Cerebellar nuclear complex (tissue), 1 donor: ENCODE results near the gene GJB4.

Experiments used
- DNase-seq, 2 experiments: peaks; one replicate each; lab custom pipeline; 2025; lab: John Stamatoyannopoulos, UW

The GJB4 gene

DNA sequence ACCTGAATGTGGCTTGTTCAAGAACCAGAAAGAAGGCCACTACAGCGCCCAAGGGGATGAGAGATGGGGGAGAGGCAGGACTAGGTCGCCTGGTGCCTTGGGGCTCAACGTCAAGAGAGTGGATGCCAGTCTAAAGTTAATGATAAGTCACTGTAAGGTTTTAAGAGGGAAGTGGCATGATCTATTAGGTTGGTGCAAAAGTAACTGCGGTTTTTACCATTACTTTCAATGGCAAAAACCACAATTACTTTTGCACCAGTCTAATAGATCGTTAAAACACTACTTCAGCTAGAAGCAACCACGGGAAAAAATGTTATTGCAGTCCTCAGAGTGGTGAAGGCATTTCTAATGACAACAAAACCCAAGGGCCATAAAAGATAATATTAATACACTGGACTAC lies 18.8 kb downstream of the GJB4 start:
- DNase-seq, result no peak

DNA sequence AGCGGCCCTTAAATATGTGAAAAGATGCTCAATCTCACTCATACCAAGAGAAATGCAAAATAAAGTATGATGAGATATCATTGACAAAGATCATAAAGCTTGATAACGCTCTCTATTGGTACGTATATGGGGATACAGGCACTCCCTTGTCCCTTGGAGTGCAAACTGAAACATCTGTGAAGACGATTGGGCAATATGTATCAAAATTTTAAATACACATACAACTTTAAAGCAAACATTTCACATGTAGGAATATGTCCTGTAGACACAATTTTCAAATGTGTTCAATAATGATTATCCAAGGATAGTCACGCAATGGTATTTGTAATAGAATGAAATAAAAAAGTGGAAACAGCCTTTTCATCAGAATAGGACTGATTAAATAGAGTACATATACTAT lies 19.5 kb downstream of the GJB4 start:
- no peak for DNase-seq

DNA sequence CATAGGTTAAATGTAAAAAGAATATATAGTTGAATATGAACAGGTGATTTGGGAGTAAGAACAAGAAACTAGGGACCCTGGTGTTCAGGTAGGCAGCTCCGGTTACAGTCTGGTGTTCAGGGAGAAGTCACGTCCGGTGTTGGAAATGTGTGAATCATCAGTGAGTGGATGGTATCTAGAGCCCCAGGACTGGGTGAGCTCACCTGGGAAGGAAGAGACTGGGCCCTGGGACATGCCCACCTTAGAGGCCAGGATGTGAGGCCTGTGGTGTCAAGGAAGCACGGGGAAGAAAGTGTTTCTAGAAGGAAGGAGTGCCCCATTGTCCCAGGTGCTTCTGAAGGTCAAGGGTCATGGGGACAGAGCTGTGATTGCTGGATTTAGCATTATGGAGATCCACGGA lies 20.0 kb downstream of the GJB4 start:
- DNase-seq, result no peak

- no peak for DNase-seq
Measured at GRCh38 chr1:34779962-34780361, 20.4 kb downstream of the GJB4 start.

- DNase-seq, result no peak
Measured at GRCh38 chr1:34780528-34780927, 21.0 kb downstream of the GJB4 start.

DNA sequence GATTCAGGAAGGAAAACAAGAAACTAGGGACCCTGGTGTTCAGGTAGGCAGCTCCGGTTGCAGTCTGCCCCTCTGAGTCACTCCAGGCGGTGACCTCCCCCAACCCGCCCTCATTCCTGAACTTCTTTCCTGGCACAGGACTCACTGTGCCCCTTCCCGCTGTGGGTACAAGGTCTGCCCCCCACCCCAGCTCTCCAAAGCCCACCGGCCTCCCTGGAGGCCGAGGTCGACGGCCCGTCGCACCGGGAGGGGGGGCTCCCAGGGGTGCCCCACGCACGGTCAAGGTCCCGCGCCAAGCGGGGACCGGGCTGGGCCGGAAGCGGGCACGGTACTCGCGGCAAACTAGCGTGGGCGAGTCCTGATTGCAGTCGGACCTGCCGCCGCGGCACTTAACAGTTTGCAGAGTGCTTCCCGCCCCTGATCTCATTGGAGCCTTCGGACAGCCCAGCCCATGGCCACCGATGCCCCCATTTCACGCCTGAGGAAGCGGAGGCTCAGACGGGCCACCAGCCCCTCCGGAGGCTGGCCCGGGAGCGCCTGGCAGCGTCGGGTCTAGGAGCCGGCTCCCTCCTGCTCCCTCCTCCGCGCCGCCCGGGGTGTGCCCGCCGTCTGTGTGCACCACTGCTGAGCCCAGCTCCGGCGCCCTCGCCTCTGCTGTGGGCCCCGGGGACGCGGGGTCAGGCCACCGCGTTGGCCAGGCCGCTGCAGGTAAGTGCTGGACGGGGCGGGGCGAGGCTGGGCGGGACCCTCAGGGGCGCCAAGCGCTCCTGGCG lies 21.7 kb downstream of the GJB4 start, which contains the start of gene GJB3:
GJB3 (plus strand) TSS at position 144 of the 773 bp plus-strand sequence. CDS start 3,549 bp downstream, outside the sequence.
- DNase-seq, result no peak

GRCh38 chr1:34781844-34782391 lies 22.4 kb downstream of the GJB4 start:
- DNase-seq, result no peak

GRCh38 chr1:34784751-34785221 lies 25.2 kb downstream of the GJB4 start:
- no peak for DNase-seq

DNA sequence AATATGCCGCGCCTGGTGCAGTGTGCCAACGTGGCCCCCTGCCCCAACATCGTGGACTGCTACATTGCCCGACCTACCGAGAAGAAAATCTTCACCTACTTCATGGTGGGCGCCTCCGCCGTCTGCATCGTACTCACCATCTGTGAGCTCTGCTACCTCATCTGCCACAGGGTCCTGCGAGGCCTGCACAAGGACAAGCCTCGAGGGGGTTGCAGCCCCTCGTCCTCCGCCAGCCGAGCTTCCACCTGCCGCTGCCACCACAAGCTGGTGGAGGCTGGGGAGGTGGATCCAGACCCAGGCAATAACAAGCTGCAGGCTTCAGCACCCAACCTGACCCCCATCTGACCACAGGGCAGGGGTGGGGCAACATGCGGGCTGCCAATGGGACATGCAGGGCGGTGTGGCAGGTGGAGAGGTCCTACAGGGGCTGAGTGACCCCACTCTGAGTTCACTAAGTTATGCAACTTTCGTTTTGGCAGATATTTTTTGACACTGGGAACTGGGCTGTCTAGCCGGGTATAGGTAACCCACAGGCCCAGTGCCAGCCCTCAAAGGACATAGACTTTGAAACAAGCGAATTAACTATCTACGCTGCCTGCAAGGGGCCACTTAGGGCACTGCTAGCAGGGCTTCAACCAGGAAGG lies 25.8 kb downstream of the GJB4 start:
- no peak for DNase-seq

- DNase-seq, result no peak
Measured at GRCh38 chr1:34785875-34786470, 26.4 kb downstream of the GJB4 start.

DNA sequence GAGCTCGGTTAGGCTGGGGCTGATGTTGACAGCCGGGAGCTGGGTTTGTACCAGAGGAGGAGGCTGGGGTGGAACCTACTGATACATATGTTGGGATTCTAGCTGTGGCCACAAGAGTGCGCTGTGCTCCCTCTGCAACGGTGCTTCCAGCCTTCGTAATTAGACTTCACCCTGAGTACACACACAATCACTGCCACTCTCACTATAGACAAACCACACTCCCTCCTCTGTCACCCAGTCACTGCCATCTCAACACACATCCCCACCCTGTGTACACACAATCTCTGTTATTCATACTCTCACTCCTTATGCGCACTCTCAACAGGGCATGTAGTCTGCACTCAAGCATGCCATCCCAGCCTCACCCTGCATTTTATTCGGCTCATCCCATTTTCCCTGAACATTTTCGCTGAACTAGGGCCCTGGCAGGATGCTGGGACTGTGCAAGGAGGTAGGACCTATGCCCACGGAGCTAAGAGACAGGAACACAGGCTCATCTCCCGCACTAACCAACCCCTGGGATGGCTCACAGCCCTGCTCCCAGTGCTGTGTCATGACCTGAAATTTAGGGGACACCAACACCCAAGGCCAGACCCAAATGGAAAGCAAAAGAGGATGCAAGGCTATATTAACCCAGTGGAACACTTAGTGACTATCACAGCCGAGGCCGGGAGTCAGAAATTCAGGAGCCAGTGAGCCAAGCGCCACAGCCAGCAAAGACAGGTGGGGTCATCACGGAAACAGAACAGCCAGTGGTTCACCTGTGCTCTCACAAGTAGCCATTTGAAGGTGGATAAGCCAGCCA lies 27.2 kb downstream of the GJB4 start:
- peak in 1 of 2 experiments; percentile 2 for DNase-seq

DNA sequence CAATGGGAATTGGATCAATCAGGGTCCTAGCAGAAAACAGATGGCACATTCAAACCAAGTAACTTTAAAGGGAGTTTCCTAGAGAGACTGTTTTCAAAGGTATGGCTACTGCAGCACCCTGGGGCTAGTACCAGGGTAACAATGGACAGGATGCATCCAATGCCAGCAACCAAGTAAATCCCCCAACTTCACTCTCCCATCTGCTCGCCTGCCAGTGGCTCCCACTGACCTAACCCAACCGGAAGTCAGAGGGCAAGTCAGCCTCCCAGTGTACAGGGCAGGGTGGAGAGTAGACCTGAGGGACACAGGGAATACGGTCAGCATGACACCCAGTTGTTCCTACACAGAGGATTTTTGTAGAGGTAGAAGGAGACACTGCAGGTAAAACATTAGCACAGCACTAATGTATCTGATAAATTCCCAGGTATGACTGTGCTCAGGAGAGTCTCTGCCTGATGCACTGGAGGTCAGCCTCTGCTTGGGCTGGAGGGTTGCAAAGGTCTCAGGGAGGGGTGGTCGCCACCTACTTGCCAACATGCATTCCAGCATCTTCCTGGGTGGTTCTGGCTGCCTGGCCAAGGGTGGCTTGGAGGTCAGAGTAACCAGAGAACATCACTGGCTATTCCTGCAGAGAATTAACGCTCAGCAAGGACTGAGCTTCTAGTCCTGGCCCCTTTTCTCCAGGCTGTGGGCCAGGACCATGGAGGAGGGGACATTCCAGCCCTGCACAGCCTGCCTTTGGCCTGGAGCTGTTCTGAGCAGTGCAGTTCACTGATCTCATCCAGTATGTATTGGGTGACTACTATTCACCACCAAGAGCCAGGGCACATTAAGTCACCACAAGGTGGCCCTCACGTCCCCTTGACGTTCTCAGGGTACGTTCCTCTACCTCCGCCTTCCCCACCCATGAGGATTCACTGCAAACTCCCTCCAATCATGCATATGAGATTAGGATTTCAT lies 28.2 kb downstream of the GJB4 start:
- no peak for DNase-seq

DNA sequence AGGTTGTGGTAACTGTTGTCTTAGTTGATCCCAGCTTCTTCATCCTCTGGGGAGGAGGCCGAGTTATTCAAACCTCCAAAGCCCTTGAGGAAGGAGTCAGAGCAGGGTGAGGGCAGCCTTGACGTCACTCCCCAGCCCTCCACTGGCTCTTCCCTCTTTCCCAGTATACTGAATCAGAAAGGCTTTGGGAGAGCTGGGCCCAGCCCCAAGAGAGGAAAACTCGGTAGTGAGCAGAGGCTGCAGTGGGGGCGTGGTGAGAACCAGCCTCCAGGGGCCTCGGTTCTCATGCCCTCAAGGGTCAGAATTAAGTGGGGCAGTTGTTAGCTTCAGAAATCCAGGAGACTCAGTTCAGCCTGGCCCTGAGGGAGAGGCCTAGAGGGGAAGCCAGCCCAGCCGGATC lies 31.4 kb downstream of the GJB4 start:
- no peak for DNase-seq

DNA sequence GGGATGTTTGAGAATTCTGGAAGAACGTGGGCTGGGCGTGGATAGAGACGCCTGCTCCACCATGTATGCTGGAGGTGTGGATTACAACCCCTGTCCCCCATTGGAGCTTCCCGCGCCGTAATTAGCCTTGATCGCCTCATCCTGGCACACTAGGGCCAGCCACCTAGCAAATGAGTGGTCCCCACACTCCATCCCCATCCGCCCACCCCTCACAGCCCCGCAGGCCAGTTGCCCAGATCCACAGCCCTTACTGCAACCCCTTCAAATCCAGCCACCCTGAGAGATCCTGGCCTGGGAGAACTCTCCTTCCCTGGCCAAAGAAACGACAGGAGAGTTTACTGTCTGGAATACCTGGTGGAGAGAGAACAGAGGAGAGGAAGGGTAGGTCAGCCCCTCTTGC lies 32.9 kb downstream of the GJB4 start:
- no peak for DNase-seq

DNA sequence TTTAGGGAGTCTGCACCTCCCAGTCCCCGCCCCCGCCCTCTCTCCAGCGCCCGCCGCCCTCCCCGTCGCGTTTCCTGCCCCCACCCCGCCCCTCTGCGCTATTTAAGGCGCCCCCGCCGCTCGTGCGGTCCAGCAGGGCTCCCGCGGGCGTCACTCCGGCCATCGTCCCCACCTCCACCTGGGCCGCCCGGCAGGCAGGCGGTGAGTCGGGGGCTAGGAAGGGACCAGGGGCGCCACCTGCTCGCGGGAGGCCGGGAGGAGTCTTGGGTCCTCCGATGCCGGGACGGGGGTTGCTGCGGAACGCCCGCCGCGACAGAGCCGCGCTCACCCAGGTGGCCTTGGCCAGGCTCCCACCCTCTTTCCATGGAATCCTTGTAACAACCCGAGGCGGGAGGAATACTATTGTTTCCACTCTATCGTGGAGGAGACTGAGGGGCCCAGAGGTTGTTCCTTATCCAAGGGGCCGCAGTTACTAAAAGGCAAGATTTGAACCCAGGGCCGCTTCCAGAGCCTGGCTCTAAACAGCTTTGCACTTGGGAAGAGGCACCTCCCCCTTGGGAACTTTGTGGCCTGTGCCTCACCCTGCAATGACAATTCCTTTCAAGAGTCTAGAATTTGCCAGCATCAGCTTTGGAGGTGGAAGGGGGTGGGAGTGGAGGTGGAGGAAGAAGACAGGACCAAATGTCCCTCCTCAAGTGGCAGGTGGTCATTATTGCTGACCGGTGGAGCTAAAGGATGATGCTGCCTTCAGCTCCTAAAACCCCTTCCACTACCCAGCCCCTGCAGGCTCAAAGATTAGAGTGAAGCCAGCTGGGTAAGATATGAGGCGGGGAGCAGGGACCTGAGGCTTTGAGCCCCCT lies 33.6 kb downstream of the GJB4 start, which contains the start of gene GJA4:
GJA4 (plus strand) TSS at position 132 of the 860 bp plus-strand sequence. CDS start 1,215 bp downstream, outside the sequence.
- no peak for DNase-seq

GRCh38 chr1:34794001-34794789 lies 34.7 kb downstream of the GJB4 start:
- DNase-seq, result no peak

- no peak for DNase-seq
Measured at GRCh38 chr1:34794790-34795180, 35.2 kb downstream of the GJB4 start.

DNA sequence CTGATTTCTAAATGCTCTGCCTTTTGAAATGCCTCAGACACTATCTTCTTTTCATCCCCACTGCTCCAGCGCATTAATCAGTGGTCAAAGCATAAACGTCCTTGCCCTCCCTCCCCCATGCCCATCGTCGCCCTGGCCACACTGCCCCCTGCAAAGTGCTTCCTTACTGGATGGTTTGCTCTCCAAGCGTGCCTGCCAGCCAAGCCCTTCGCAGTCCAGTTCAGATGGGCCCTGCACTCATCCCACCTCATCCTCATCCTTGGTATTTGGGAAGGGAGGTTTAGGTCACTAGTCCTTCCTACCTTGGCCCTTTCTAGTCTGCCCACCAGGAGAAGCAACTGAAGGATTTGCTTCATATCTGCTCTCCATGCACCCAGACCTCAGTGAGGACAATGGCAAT lies 36.4 kb downstream of the GJB4 start:
- DNase-seq, result no peak

DNA sequence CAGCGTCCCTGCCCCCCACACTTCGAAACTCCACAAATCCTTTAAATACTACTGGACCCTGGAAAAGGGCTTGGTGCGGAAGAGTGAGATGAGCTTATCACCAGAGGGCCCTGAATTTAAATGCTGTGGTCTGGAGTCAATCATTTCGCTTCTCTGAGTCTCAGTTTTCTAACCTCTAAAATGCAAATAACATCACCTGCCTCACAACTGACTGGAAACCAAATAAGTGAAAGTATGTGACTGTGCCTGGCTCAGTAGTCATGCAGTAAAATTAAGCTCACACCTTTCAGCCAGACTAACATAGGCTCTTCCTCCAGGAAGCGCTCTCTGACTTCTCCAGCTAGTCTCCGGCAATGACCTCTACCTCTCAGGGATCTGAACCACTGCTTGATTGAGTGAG lies 37.5 kb downstream of the GJB4 start:
- no peak for DNase-seq
